Measurements from ENCODE around the gene SGK2. TPM values are rescaled to one million over a fixed set of nuclear protein-coding genes. Genes with fewer than 3 reads are reported as not detected.

SGK2 gene
- total RNA-seq, 2 experiments from 2014 or later = 0.38 to 0.64 TPM

- Histone ChIP-seq H3K36me3 (ENCODE audit: insufficient read depth, low read length) (peaks cover 10% of the 10 kb centered on the region), H3K4me1 (ENCODE audit: insufficient read depth, low read length) (no peaks in the 10 kb centered on the region), H3K4me3 (ENCODE audit: low read length) (no peak overlapping the region), H3K9me3 (ENCODE audit: control insufficient read depth in 1 of 2, insufficient read depth in 1 of 2, low read length in 2 of 2) (no peaks in the 10 kb centered on the region), H3K27me3 (ENCODE audit: control insufficient read depth in 1 of 2, insufficient read depth in 2 of 2, low read length in 2 of 2) (no peaks in the 10 kb centered on the region), H3K27ac (ENCODE audit: low read depth in 1 of 2, low read length in 2 of 2) (no peak overlapping the region)
- no peak overlapping the region for H3K27ac Mint-ChIP-seq
- intact Hi-C loops (cut with DNase I, micrococcal nuclease) = loop anchor here (1.0 to 2.0 kb wide), 3 partner anchors 154 to 543 kb away; no protein-coding TSS in a partner anchor
- ChIA-PET CTCF (interaction anchor here (0.5 to 2.2 kb wide), 5 partner anchors 9 to 154 kb away, joined by 3 to 12 read pairs (median 5); no protein-coding TSS in a partner anchor), POLR2A (no interaction called here)
- DNase-seq (peak; percentile 16 to 62 (median 30)), ATAC-seq (ENCODE audit: poor library complexity) (peak; percentile 56)
- H3K4me1 Mint-ChIP-seq (ENCODE audit: low read depth) = no peaks in the 10 kb centered on the region
- no peaks in the 10 kb centered on the region for H3K9me3 Mint-ChIP-seq
- peaks cover 4% of the 10 kb centered on the region for H3K36me3 Mint-ChIP-seq (ENCODE audit: low read depth)
- H3K27me3 Mint-ChIP-seq = no peaks in the 10 kb centered on the region
- no peak overlapping the region for H3K4me3 Mint-ChIP-seq
- TF ChIP-seq CTCF (IDR thresholded peaks at IDR 0.05) = peak; percentile 92
Observed at GRCh38 chr20:43537921-43538877, 20.6 kb upstream of the SGK2 start.

- H3K4me3 ChIP-seq (ENCODE audit: low read length) = no peak overlapping the region
- H3K27ac Mint-ChIP-seq = no peak overlapping the region
- no peaks in the 10 kb centered on the region for H3K9me3 Mint-ChIP-seq
- H3K27me3 ChIP-seq (ENCODE audit: control insufficient read depth in 1 of 2, insufficient read depth in 2 of 2, low read length in 2 of 2) = no peaks in the 10 kb centered on the region
- no peak for TF ChIP-seq CTCF (IDR thresholded peaks at IDR 0.05)
- POLR2A ChIA-PET = no interaction called here
- CTCF ChIA-PET = interaction anchor here (1.0 to 2.2 kb wide), 3 partner anchors 24 to 153 kb away, joined by 5 to 12 read pairs (median 6); no protein-coding TSS in a partner anchor
- DNase-seq (no peak), ATAC-seq (ENCODE audit: poor library complexity) (no peak)
- no peak overlapping the region for H3K4me3 Mint-ChIP-seq
- H3K4me1 Mint-ChIP-seq (ENCODE audit: low read depth) = no peaks in the 10 kb centered on the region
- no peaks in the 10 kb centered on the region for H3K27me3 Mint-ChIP-seq
- H3K36me3 ChIP-seq (ENCODE audit: insufficient read depth, low read length) = peaks cover 10% of the 10 kb centered on the region
- H3K9me3 ChIP-seq (ENCODE audit: control insufficient read depth in 1 of 2, insufficient read depth in 1 of 2, low read length in 2 of 2) = no peaks in the 10 kb centered on the region
- H3K36me3 Mint-ChIP-seq (ENCODE audit: low read depth) = peaks cover 5% of the 10 kb centered on the region
- no peaks in the 10 kb centered on the region for H3K4me1 ChIP-seq (ENCODE audit: insufficient read depth, low read length)
- H3K27ac ChIP-seq (ENCODE audit: low read depth in 1 of 2, low read length in 2 of 2) = no peak overlapping the region
- intact Hi-C loops (cut with DNase I, micrococcal nuclease) = loop anchor here (1.0 to 2.0 kb wide), 3 partner anchors 153 to 542 kb away; no protein-coding TSS in a partner anchor
Observed at GRCh38 chr20:43538878-43539700, 19.7 kb upstream of the SGK2 start.

- TF ChIP-seq CTCF (IDR thresholded peaks at IDR 0.05) = no peak
- CTCF ChIA-PET = no interaction called here
- H3K9me3 ChIP-seq (ENCODE audit: control insufficient read depth in 1 of 2, insufficient read depth in 1 of 2, low read length in 2 of 2) = no peaks in the 10 kb centered on the region
- no peak for ATAC-seq (ENCODE audit: poor library complexity)
- no peaks in the 10 kb centered on the region for H3K27me3 Mint-ChIP-seq
- no peaks in the 10 kb centered on the region for H3K27me3 ChIP-seq (ENCODE audit: control insufficient read depth in 1 of 2, insufficient read depth in 2 of 2, low read length in 2 of 2)
- POLR2A ChIA-PET = no interaction called here
- no peak overlapping the region for H3K4me3 ChIP-seq (ENCODE audit: low read length)
- intact Hi-C loops (cut with DNase I, micrococcal nuclease) = loop anchor here in 1 of 2 experiments (2.0 kb wide), 1 partner anchor 541 kb away; no protein-coding TSS in a partner anchor
- no peaks in the 10 kb centered on the region for H3K4me1 Mint-ChIP-seq (ENCODE audit: low read depth)
- H3K4me3 Mint-ChIP-seq = no peak overlapping the region
- H3K4me1 ChIP-seq (ENCODE audit: insufficient read depth, low read length) = no peaks in the 10 kb centered on the region
- no peaks in the 10 kb centered on the region for H3K9me3 Mint-ChIP-seq
- H3K36me3 Mint-ChIP-seq (ENCODE audit: low read depth) = peaks cover 8% of the 10 kb centered on the region
- H3K36me3 ChIP-seq (ENCODE audit: insufficient read depth, low read length) = peaks cover 10% of the 10 kb centered on the region
- H3K27ac ChIP-seq (ENCODE audit: low read depth in 1 of 2, low read length in 2 of 2) = no peak overlapping the region
- no peak overlapping the region for H3K27ac Mint-ChIP-seq
- no peak for DNase-seq
Observed at GRCh38 chr20:43539975-43540672, 18.7 kb upstream of the SGK2 start.

Measured in CD4-positive, alpha-beta T cell (primary cell).